Gastrocnemius medialis (tissue), 4 donors: ENCODE data around the gene PPP1CB. TPM values are rescaled to one million over a fixed set of nuclear protein-coding genes. Genes with fewer than 3 reads are reported as not detected.

Experiments used
- ATAC-seq, 2 donors: fragments of 150-250 bp; one replicate each; pipeline ENCODE4 v1.9.1; 2016
- DNase-seq, 2 donors: peaks; one replicate each; pipeline ENCODE4 v3.0.0-alpha.2; 2019
- H3K27ac ChIP-seq, 4 donors: fragments of 200-600 bp; sonication (generic); 1 replicate in 1 of 4; 2 replicates in 3 of 4; pipeline ENCODE4 v1.5.1; 2016 to 2018; ENCODE audit warnings: mild to moderate bottlenecking in 2 of 4, moderate library complexity in 1 of 4
- H3K27me3 ChIP-seq, 3 donors: fragments of 200-600 bp; sonication (generic) in 2 of 3; 1 replicate in 1 of 3; 2 replicates in 2 of 3; pipeline versions ENCODE4 v1.5.1 to v1.6.0; 2016 to 2019; ENCODE audit warnings: mild to moderate bottlenecking in 1 of 3, moderate library complexity in 1 of 3
- H3K36me3 ChIP-seq, 2 donors: fragments of 200-600 bp; sonication (generic) in 1 of 2; one replicate each; pipeline ENCODE4 v1.5.1; 2017 to 2018
- H3K4me1 ChIP-seq, 2 donors: fragments of 200-600 bp; sonication (generic) in 1 of 2; one replicate each; pipeline ENCODE4 v1.5.1; 2016 to 2017; ENCODE audit warnings: mild to moderate bottlenecking in 2 of 2
- H3K4me3 ChIP-seq, 4 donors: fragments of 200-600 bp; sonication (generic) in 3 of 4; 1 replicate in 1 of 4; 2 replicates in 3 of 4; pipeline ENCODE4 v1.5.1; 2016 to 2019; ENCODE audit warnings: mild to moderate bottlenecking in 2 of 4
- H3K9me3 ChIP-seq, 3 donors: fragments of 200-600 bp; sonication (generic) in 2 of 3; 1 replicate in 1 of 3; 2 replicates in 2 of 3; pipeline ENCODE4 v1.5.1; 2016 to 2019
- CTCF ChIP-seq, 5 experiments: fragments of 450-650 bp in 3 of 5; fragments of 200-600 bp in 2 of 5; sonication (generic) in 2 of 5; IDR thresholded peaks in 4 of 5; conservative IDR thresholded peaks in 1 of 5; 1 replicate in 4 of 5; 2 replicates in 1 of 5; pipeline ENCODE4 v1.5.1; 2016 to 2019; ENCODE audit warnings: antibody characterized with exemption in 5 of 5, mild to moderate bottlenecking in 3 of 5, moderate library complexity in 3 of 5
- POLR2A ChIP-seq, 2 donors: fragments of 450-650 bp; IDR thresholded peaks; one replicate each; pipeline ENCODE4 v1.6.1; 2017; ENCODE audit warnings: antibody characterized with exemption in 2 of 2, mild to moderate bottlenecking in 2 of 2, moderate library complexity in 2 of 2
- in situ Hi-C, 4 donors: fragments of 200-750 bp; cut with MboI; loops; one replicate each; pipeline versions ENCODE4 v1.15.0 to v1.8.0; 2017; ENCODE audit warnings: low sequenced_read_pairs in 4 of 4
- intact Hi-C: fragments of 100-400 bp; cut with DNase I; formaldehyde crosslinking; loops from one replicate; pipeline ENCODE4 v1.15.1; 2023; ENCODE audit warnings: low total_unique reads
- total RNA-seq, 4 donors: library from RNA; depleted of rRNA; stranded (reverse); fragments of >200 nt; gene quantifications; one replicate each; pipeline versions ENCODE4 v1.1.0 to v1.2.3, GENCODE V29; 2016

Gene PPP1CB
- total RNA-seq, 4 donors from 2014 or later = 230 to 419 (median 317) TPM

- DNase-seq (no peak), ATAC-seq (no peak)
- H3K36me3 ChIP-seq = no peaks in the 10 kb centered on the region
- no peak for TF ChIP-seq CTCF (IDR thresholded peaks at IDR 0.05 in 4 of 5, conservative IDR thresholded peaks at IDR 0.05 in 1 of 5)
- no peak for TF ChIP-seq POLR2A (IDR thresholded peaks at IDR 0.05)
- H3K27me3 ChIP-seq = no peaks in the 10 kb centered on the region
- in situ Hi-C loops = no loop called here
- no peak overlapping the region for H3K4me3 ChIP-seq
- peaks cover 30 to 43% of the 10 kb centered on the region in 2 donors for H3K4me1 ChIP-seq
- H3K9me3 ChIP-seq = no peaks in the 10 kb centered on the region
- H3K27ac ChIP-seq = peak overlapping the region; percentile 96 to 99 (median 97)
- intact Hi-C loops = no loop called here
Observed at GRCh38 chr2:28745876-28746275, 5.8 kb upstream of the PPP1CB start.

- no peak for ATAC-seq
- peak overlapping the region; percentile 96 to 99 (median 97) for H3K27ac ChIP-seq
- no peaks in the 10 kb centered on the region for H3K36me3 ChIP-seq
- TF ChIP-seq POLR2A (IDR thresholded peaks at IDR 0.05) (no peak), CTCF (IDR thresholded peaks at IDR 0.05 in 4 of 5, conservative IDR thresholded peaks at IDR 0.05 in 1 of 5) (no peak)
- in situ Hi-C loops (no loop called here), intact Hi-C loops (no loop called here)
- H3K4me3 ChIP-seq = no peak overlapping the region
- peaks cover 30 to 43% of the 10 kb centered on the region in 2 donors for H3K4me1 ChIP-seq
- H3K9me3 ChIP-seq = no peaks in the 10 kb centered on the region
- no peak for DNase-seq
- no peaks in the 10 kb centered on the region for H3K27me3 ChIP-seq
Observed at GRCh38 chr2:28746429-28747111, 5.1 kb upstream of the PPP1CB start.

GRCh38 chr2:28747714-28748113 is 3.9 kb upstream of the PPP1CB start:
- no peak for DNase-seq
- no peaks in the 10 kb centered on the region for H3K9me3 ChIP-seq
- peaks cover 30 to 43% of the 10 kb centered on the region in 2 donors for H3K4me1 ChIP-seq
- intact Hi-C loops (no loop called here), in situ Hi-C loops (no loop called here)
- no peak overlapping the region for H3K4me3 ChIP-seq
- TF ChIP-seq CTCF (IDR thresholded peaks at IDR 0.05 in 4 of 5, conservative IDR thresholded peaks at IDR 0.05 in 1 of 5) (no peak), POLR2A (IDR thresholded peaks at IDR 0.05) (no peak)
- no peaks in the 10 kb centered on the region for H3K27me3 ChIP-seq
- ATAC-seq = no peak
- no peaks in the 10 kb centered on the region for H3K36me3 ChIP-seq
- peak overlapping the region; percentile 96 to 99 (median 97) for H3K27ac ChIP-seq

- ATAC-seq = no peak
- H3K36me3 ChIP-seq = no peaks in the 10 kb centered on the region
- TF ChIP-seq CTCF (IDR thresholded peaks at IDR 0.05 in 4 of 5, conservative IDR thresholded peaks at IDR 0.05 in 1 of 5) (no peak), POLR2A (IDR thresholded peaks at IDR 0.05) (no peak)
- peak overlapping the region; percentile 96 to 99 (median 97) for H3K27ac ChIP-seq
- H3K4me3 ChIP-seq = no peak overlapping the region
- no peaks in the 10 kb centered on the region for H3K27me3 ChIP-seq
- DNase-seq = no peak
- in situ Hi-C loops = no loop called here
- no peaks in the 10 kb centered on the region for H3K9me3 ChIP-seq
- H3K4me1 ChIP-seq = peaks cover 30 to 43% of the 10 kb centered on the region in 2 donors
- intact Hi-C loops = no loop called here
Observed at GRCh38 chr2:28748176-28748575, 3.5 kb upstream of the PPP1CB start.
